OCI-LY7 (cell line): ENCODE data around the gene FBXL17.

Experiments used
- EZH2phosphoT487 ChIP-seq: fragments of 200-600 bp; sonication (generic); IDR thresholded peaks from 2 replicates; pipeline ENCODE4 v1.6.1; 2018; ENCODE audit warnings: low read depth, borderline replicate concordance, mild to moderate bottlenecking, mixed run types, antibody characterized with exemption, low read length, moderate library complexity, mixed read lengths
- TF ChIP-seq, protein P1 (sequence below): fragments of 200-600 bp; sonication (generic); conservative IDR thresholded peaks from 2 replicates; pipeline ENCODE4 v1.5.1; 2014; ENCODE audit warnings: mild to moderate bottlenecking, antibody characterized with exemption, low read length, moderate library complexity, mixed read lengths

DNA sequence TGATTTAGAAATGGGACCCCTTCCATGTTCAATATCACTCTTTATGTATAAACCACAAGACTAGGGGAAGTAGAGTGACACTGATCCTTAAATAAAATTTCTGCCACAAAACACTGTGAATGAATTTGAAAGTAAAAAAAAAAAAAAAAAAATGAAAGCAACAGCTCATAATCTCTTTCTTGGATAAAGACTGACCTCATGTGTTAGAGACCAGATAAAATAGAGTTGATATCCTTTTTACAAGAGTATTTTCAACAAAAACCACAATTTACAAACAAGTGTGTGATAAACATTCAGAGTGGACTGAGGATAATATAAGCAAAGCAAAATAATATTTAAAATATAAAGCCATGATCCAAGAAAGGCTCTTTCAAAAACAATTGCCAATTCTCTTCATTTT lies 180.2 kb downstream of the FBXL17 start:
- TF ChIP-seq, protein P1, sequence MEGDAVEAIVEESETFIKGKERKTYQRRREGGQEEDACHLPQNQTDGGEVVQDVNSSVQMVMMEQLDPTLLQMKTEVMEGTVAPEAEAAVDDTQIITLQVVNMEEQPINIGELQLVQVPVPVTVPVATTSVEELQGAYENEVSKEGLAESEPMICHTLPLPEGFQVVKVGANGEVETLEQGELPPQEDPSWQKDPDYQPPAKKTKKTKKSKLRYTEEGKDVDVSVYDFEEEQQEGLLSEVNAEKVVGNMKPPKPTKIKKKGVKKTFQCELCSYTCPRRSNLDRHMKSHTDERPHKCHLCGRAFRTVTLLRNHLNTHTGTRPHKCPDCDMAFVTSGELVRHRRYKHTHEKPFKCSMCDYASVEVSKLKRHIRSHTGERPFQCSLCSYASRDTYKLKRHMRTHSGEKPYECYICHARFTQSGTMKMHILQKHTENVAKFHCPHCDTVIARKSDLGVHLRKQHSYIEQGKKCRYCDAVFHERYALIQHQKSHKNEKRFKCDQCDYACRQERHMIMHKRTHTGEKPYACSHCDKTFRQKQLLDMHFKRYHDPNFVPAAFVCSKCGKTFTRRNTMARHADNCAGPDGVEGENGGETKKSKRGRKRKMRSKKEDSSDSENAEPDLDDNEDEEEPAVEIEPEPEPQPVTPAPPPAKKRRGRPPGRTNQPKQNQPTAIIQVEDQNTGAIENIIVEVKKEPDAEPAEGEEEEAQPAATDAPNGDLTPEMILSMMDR: no peak
- TF ChIP-seq EZH2phosphoT487: no peak
